LNCaP clone FGC (cell line): ENCODE measurements around the gene ZNF805.

Experiments
- DNase-seq: peaks from one replicate; pipeline ENCODE4 v3.0.0-alpha.2; 2011; ENCODE audit warnings: low read depth
- H3K4me3 ChIP-seq: 2 replicates; pipeline ENCODE4 v1.5.1; 2011; ENCODE audit warnings: mild to moderate bottlenecking, low read depth, low read length, control low read depth
- CTCF ChIP-seq: IDR thresholded peaks from 2 replicates; pipeline ENCODE4 v1.5.1; 2012; ENCODE audit warnings: mild to moderate bottlenecking; ENCODE audit not compliant: control insufficient read depth, insufficient read depth; ENCODE audit errors: extremely low read depth

ZNF805 gene

GRCh38 chr19:57280165-57280961, 39.9 kb downstream of the ZNF805 start, which contains the start of gene ZNF460:
Gene ZNF460 (plus strand): TSS chr19:57280485. CDS start chr19:57280807, 322 bp downstream.
- H3K4me3 ChIP-seq: peak within 1 kb of the TSS; percentile 87
- DNase-seq: peak; percentile 91
- no peak for TF ChIP-seq CTCF

GRCh38 chr19:57280962-57281400, 40.5 kb downstream of the ZNF805 start:
- no peak for DNase-seq
- TF ChIP-seq CTCF: no peak
- peak overlapping the region; percentile 87 for H3K4me3 ChIP-seq

GRCh38 chr19:57282011-57282643, 41.7 kb downstream of the ZNF805 start:
- H3K4me3 ChIP-seq: peak overlapping the region; percentile 87
- no peak for TF ChIP-seq CTCF
- no peak for DNase-seq

- TF ChIP-seq CTCF: no peak
- no peak overlapping the region for H3K4me3 ChIP-seq
- DNase-seq: no peak
Measured at GRCh38 chr19:57288373-57288772, 47.9 kb downstream of the ZNF805 start.

GRCh38 chr19:57290970-57291369, 50.5 kb downstream of the ZNF805 start:
- no peak overlapping the region for H3K4me3 ChIP-seq
- no peak for TF ChIP-seq CTCF

GRCh38 chr19:57292547-57292946, 52.1 kb downstream of the ZNF805 start:
- H3K4me3 ChIP-seq: no peak overlapping the region
- TF ChIP-seq CTCF: no peak
- no peak for DNase-seq

More at GRCh38 chr19:57290970-57291369, 50.5 kb downstream of the ZNF805 start:
- no peak for DNase-seq

- H3K4me3 ChIP-seq: no peak overlapping the region
- TF ChIP-seq CTCF: no peak
- DNase-seq: no peak
Measured at GRCh38 chr19:57293719-57294118, 53.3 kb downstream of the ZNF805 start.
